ENCODE results near the gene ARHGAP29. TPM values are rescaled to one million over a fixed set of nuclear protein-coding genes. Genes with fewer than 3 reads are reported as not detected.
A peak's percentile ranks its signal among the peaks of the same experiment; 100 is the strongest.

The ARHGAP29 gene
- total RNA-seq, 1 donor from 2014 or later, result 1.5 TPM

DNA sequence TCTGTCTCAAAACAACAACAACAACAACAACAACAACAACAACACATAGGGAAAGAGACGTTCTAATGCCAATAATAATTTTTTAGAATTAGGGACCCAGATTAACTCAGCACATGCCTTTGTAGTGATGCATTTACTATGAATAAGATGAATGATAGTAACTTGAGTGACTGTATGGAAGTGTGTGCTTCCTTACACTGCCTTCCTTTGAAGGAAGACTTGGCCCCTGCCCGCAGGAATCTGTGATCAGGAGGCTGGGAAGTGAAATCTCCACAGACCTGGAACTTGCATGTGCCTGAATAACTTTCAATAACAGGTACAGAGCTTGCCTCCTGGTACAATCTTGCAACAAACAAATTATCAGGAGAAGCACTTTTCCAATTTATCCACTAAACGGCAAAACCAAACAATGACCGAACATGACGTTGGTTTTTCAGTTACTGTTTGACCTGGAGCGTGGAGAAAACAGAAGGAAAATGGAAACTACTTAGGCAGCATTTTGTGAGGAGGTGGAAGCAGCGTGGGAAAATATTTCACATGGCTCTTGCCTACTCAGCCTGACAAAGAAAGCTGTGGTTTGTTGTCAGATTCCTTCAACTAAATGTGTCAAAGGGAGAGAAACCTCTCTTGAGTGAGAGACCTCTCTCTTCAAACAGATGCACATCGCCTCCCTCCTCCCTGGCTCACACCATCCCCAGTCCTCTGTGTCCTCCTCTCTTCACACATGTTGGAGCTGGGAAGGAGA, 106.4 kb downstream of the ARHGAP29 start:
- Mint-ChIP-seq H3K9me3 (peaks cover 3% of the 10 kb centered on the region), H3K27me3 (ENCODE audit: low read depth) (no peaks in the 10 kb centered on the region), H3K4me3 (no peak overlapping the region), H3K4me1 (peaks cover 15% of the 10 kb centered on the region), H3K27ac (ENCODE audit: unreplicated experiment) (peak overlapping the region; percentile 8), H3K36me3 (ENCODE audit: low read depth) (peaks cover 7% of the 10 kb centered on the region)
- DNase-seq (ENCODE audit: low read depth, low spot score), result no peak
- TF ChIP-seq, protein P1, sequence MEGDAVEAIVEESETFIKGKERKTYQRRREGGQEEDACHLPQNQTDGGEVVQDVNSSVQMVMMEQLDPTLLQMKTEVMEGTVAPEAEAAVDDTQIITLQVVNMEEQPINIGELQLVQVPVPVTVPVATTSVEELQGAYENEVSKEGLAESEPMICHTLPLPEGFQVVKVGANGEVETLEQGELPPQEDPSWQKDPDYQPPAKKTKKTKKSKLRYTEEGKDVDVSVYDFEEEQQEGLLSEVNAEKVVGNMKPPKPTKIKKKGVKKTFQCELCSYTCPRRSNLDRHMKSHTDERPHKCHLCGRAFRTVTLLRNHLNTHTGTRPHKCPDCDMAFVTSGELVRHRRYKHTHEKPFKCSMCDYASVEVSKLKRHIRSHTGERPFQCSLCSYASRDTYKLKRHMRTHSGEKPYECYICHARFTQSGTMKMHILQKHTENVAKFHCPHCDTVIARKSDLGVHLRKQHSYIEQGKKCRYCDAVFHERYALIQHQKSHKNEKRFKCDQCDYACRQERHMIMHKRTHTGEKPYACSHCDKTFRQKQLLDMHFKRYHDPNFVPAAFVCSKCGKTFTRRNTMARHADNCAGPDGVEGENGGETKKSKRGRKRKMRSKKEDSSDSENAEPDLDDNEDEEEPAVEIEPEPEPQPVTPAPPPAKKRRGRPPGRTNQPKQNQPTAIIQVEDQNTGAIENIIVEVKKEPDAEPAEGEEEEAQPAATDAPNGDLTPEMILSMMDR (conservative IDR thresholded peaks at IDR 0.05), result no peak

DNA sequence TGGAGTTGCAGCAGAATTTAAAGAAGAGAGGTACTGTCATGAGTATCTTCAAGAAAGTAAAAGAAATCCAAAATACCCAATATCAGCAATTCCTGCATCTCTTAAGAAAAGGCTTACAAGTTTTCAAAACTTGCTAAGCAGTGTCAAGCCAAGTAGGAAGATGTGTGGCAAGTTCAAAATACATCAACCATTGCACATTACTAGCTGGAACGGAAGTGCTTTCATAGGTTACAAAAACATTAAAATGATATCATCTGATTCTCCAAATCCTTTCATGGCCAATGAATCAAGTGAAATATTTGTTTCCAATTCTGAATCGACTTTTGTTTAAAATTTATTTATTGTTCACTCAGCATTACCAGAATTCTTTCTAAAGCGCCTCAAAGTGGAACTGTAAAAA, 110.7 kb downstream of the ARHGAP29 start:
- no peak overlapping the region for H3K4me3 Mint-ChIP-seq
- H3K9me3 Mint-ChIP-seq, result no peaks in the 10 kb centered on the region
- peaks cover 10% of the 10 kb centered on the region for H3K4me1 Mint-ChIP-seq
- DNase-seq (ENCODE audit: low read depth, low spot score), result no peak
- no peak overlapping the region for H3K27ac Mint-ChIP-seq (ENCODE audit: unreplicated experiment)
- TF ChIP-seq, protein P1 (conservative IDR thresholded peaks at IDR 0.05), result no peak
- H3K27me3 Mint-ChIP-seq (ENCODE audit: low read depth), result no peaks in the 10 kb centered on the region
- H3K36me3 Mint-ChIP-seq (ENCODE audit: low read depth), result no peaks in the 10 kb centered on the region

DNA sequence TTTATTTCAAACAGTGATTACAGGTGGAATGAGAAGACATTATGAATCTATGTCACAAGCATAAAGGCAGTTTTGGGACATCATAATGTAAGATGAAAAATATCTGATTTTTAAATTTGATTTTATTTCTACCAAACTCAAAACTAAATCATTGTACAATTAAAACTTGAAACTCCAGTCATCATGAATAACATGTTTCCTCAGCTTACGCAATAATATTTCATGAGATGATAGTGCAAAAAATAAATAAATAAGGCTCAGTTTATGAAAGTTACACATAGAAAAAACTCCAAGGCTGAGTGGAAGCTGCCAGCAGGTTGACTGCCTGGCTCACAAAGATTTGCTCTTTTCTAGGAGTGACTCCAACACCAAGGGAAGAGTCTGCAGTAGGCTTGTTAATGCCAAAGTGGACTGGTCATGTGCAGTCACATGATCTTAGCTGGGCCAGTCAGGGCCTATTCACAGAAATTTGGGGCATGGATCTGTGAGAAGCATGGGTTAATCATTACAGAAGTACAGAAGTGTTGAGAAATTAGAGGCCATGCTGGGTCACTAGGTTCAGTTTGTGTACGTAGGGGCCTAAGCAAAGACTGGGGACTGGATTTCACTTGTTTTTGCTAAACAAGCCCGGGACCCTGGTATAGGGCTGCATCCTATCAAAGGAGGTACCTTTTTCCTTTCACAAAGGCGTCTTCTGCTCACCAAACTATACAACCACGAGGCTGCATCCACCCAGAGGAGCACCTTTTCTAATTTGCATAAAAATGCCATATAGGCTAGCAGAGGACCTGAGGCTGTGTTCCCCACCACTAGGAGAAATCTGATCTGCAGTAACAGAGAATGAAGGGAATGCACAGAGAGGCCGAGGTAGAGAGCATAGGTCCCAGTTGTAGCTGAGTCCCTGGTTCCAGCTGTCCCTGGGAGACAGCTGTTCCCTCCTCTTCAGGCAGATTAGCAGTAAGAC, 111.6 kb downstream of the ARHGAP29 start:
- Mint-ChIP-seq H3K4me1 (peaks cover 6% of the 10 kb centered on the region), H3K27ac (ENCODE audit: unreplicated experiment) (no peak overlapping the region), H3K4me3 (no peak overlapping the region), H3K9me3 (no peaks in the 10 kb centered on the region), H3K36me3 (ENCODE audit: low read depth) (no peaks in the 10 kb centered on the region), H3K27me3 (ENCODE audit: low read depth) (no peaks in the 10 kb centered on the region)
- TF ChIP-seq, protein P1 (conservative IDR thresholded peaks at IDR 0.05), result no peak
- no peak for DNase-seq (ENCODE audit: low read depth, low spot score)

DNA sequence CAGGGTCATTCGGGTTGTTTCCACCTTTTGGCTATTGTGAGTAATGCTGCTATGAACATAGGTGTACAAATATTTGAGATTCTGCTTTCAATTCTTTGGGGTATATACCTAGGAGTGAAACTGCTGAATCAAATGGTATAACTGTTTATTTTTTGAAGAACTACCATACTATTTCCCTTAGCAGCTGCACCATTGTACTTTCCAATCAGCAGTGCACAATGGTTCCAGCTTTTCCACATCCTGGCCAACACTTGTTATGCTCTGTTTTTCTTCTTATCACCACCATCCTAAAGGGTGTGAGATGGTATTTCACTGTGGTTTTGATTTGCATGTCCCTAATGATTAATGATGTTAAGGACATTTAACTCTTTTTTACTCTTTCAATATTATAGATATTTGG, 112.8 kb downstream of the ARHGAP29 start:
- TF ChIP-seq, protein P1 (conservative IDR thresholded peaks at IDR 0.05), result no peak
- H3K27me3 Mint-ChIP-seq (ENCODE audit: low read depth), result no peaks in the 10 kb centered on the region
- DNase-seq (ENCODE audit: low read depth, low spot score), result no peak
- no peak overlapping the region for H3K27ac Mint-ChIP-seq (ENCODE audit: unreplicated experiment)
- H3K4me3 Mint-ChIP-seq, result no peak overlapping the region
- peaks cover 12% of the 10 kb centered on the region for H3K4me1 Mint-ChIP-seq
- H3K36me3 Mint-ChIP-seq (ENCODE audit: low read depth), result no peaks in the 10 kb centered on the region
- no peaks in the 10 kb centered on the region for H3K9me3 Mint-ChIP-seq

DNA sequence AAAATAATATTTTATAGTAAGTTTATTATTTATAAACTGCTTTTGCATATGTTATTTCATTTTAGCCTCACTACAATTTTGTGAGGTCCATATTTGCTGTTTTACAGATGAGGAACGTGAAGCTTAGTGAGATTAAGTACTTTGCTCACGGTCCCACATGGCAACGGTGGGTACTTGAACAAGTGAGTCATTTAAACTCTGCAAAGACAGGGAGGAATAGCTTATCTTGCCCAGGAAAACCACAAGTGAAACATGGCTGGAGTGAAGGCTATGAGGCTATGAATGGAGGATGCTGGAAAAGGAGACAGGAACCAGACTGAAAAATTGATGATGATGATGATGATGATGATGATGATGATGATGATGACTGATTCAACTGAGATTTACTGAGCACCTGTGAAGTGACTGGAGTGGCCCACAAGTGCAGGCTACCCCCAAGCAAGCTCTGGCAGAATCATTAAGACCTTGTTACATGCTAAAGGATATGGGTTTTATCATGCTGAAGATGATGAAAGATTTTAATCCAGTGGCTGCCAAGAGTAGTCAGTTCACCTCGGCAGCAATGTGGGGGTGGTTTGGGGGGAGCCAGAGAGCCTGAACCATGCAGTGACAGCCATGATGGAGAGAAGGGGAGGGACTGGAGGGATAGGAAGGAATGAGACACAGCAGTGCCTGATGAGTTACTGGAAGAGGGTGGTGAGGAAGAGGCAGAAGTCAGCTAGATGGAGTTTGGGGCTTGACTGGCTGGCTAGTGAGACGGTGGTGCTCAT, 115.0 kb downstream of the ARHGAP29 start:
- Mint-ChIP-seq H3K27me3 (ENCODE audit: low read depth) (no peaks in the 10 kb centered on the region), H3K4me1 (peaks cover 24% of the 10 kb centered on the region), H3K27ac (ENCODE audit: unreplicated experiment) (no peak overlapping the region), H3K4me3 (no peak overlapping the region), H3K36me3 (ENCODE audit: low read depth) (no peaks in the 10 kb centered on the region), H3K9me3 (no peaks in the 10 kb centered on the region)
- TF ChIP-seq, protein P1 (conservative IDR thresholded peaks at IDR 0.05), result no peak
- DNase-seq (ENCODE audit: low read depth, low spot score), result no peak

All from neural crest cell (in vitro differentiated cells).